ENCODE data around the gene ELL2. TPM values are rescaled to one million over a fixed set of nuclear protein-coding genes. Genes with fewer than 3 reads are reported as not detected.

Gene ELL2
- total RNA-seq, 1 donor from 2014 or later = 30.5 TPM

- intact Hi-C loops (cut with DNase I) = no loop called here
- DNase-seq (ENCODE audit: low spot score) = no peak
Observed at GRCh38 chr5:95836544-95836943, 125.1 kb downstream of the ELL2 start.

DNA sequence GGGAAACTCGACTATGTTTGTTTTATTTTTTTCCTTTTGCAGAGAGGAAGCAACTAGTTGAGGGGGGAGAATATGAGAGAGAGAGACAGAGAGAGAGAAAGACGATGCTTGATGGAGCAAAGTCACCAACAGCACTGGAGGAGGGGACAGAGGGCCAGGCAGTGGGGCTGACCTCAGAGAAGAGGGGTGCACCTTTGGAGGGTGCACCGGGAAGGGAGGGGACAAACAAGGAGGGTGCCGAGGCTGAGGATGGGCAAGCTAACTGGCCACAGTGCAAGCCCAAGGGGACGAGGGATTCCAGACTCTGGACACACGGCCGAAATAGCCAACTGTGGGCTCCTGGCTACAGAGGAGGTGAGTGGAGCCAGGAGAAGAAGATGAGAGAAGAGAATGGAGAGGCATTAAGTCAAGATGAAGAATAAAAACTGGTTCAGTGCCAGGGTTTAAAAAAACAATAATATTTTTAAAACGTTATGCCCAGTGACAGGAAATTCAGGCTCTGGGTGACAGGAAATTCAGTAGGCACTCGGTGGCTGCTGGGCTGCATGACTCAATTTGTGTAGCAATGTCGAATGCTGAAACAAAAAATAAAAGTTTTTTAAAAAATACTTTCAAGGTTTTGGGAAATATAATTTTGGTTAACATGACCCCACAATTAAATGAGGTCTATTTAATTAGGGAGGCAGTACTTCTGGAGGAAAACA is 125.8 kb downstream of the ELL2 start:
- intact Hi-C loops (cut with DNase I) = loop anchor here (2.0 kb wide), 1 partner anchor 15 kb away; no protein-coding TSS in a partner anchor
- no peak for DNase-seq (ENCODE audit: low spot score)

Other genes with a start within 250 kb of the ELL2 start
- 79.0 TPM for gene RHOBTB3, start 230.5 kb downstream of the ELL2 start, total RNA-seq
- 119 TPM for gene GLRX, start 139.1 kb downstream of the ELL2 start, total RNA-seq